ENCODE data around the gene PUSL1.

The PUSL1 gene

GRCh38 chr1:1279028-1279427, 29.4 kb upstream of the PUSL1 start:
- no peak for DNase-seq (ENCODE audit: low read depth, low spot score)

DNA sequence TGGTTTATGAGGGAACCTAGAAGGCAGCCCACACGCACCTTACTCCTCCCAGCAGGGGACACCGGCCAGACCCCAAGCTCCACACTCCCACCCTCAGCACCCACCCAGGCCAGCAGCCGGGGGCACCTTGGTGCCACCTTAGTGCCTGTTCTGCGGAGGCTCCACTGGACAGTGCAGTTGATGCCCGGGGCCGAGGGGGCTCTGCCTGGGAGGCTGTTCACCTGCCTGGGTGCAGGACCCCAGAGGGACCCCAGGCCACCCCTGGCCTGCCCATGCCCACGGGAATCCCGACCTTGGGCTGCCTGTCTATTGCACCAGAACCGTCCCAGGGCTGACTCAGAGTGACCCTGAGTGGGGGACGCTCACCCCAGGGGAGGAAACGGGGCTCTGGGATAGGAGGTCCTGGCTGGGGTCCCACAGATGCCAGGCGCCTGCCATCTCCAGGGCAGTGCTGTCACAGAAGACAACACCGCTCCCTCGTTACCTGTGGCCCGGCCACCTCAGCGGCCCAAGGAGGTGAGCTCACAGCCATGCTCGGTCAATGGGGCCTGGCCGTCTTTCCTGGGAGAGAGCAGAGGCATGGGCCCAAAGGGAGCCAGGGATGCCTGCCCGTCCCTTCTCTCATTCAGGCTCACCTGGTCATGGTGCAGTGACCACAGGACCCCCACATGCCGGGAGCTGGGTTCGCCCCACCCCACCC, 27.5 kb upstream of the PUSL1 start:
- no peak for DNase-seq (ENCODE audit: low read depth, low spot score)

- peak; percentile 62 for DNase-seq (ENCODE audit: low read depth, low spot score)
These were observed 26.7 kb upstream of the PUSL1 start for GRCh38 chr1:1281533-1282321.

GRCh38 chr1:1282998-1283397, 25.4 kb upstream of the PUSL1 start:
- DNase-seq (ENCODE audit: low read depth, low spot score) = peak; percentile 47

GRCh38 chr1:1283821-1284220, 24.6 kb upstream of the PUSL1 start:
- DNase-seq (ENCODE audit: low read depth, low spot score) = peak; percentile 34

GRCh38 chr1:1284221-1285101, 23.9 kb upstream of the PUSL1 start:
- no peak for DNase-seq (ENCODE audit: low read depth, low spot score)

DNA sequence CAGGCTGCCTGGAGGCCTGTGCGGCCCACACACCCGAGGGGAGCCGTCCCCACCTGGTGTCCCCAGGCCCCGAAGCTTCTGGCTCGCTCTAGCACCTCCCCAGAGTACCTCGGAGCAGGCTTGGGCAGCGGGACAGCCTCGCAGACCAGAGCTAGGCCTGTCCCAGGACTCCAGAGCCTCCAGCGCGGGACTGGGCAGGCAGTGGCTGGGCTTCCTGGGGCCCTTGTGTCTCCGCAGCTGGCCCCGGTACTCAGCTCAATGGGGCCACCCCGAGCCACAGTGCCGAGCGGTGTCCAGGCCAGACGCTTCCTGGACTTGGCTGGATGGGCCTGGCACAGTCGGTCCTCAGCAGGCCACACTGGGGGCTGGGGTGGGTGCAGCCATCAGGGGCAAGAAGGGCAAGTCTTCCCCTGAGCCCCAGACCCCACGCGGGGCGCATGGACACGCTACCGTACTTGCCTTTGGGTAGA, 23.3 kb upstream of the PUSL1 start:
- DNase-seq (ENCODE audit: low read depth, low spot score) = no peak

DNA sequence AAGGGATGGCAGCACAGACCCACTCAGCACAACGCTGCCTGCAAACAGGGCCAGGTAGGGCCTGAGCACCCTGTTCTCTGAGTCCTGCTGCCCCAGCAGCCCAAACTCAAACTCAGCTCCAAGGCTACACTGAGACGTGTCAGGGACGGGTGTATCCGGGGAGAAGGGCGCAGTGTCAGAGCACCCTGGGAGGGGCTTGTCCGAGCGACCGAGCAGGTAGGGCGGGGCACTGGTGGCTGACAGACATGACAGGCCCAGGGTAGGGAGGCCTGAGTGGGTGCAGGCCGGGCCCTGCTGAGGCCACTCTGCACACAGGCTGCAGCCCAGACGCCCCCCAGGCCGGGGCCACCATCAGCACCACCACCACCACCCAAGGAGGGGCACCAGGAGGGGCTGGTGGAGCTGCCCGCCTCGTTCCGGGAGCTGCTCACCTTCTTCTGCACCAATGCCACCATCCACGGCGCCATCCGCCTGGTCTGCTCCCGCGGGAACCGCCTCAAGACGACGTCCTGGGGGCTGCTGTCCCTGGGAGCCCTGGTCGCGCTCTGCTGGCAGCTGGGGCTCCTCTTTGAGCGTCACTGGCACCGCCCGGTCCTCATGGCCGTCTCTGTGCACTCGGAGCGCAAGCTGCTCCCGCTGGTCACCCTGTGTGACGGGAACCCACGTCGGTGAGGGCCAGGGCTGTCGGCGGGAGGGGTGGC, 22.6 kb upstream of the PUSL1 start:
- DNase-seq (ENCODE audit: low read depth, low spot score) = no peak

GRCh38 chr1:1286313-1287261, 21.8 kb upstream of the PUSL1 start:
- no peak for DNase-seq (ENCODE audit: low read depth, low spot score)

- DNase-seq (ENCODE audit: low read depth, low spot score) = no peak
These were observed 20.9 kb upstream of the PUSL1 start for GRCh38 chr1:1287288-1288110.

GRCh38 chr1:1290238-1290731, 18.1 kb upstream of the PUSL1 start:
- DNase-seq (ENCODE audit: low read depth, low spot score) = peak; percentile 80

DNA sequence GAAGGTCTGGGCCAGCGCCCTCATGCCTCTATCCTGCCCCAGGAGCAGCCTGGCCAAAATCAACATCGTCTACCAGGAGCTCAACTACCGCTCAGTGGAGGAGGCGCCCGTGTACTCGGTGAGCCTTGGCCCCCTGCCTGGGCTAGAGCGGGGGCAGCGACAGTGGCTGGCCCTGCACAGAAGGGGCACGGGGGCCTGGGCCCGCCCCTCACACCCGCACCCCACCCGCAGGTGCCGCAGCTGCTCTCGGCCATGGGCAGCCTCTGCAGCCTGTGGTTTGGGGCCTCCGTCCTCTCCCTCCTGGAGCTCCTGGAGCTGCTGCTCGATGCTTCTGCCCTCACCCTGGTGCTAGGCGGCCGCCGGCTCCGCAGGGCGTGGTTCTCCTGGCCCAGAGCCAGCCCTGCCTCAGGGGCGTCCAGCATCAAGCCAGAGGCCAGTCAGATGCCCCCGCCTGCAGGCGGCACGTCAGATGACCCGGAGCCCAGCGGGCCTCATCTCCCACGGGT, 17.3 kb upstream of the PUSL1 start:
- peak; percentile 38 for DNase-seq (ENCODE audit: low read depth, low spot score)

GRCh38 chr1:1291548-1292441, 16.6 kb upstream of the PUSL1 start:
- peak; percentile 56 for DNase-seq (ENCODE audit: low read depth, low spot score)

DNA sequence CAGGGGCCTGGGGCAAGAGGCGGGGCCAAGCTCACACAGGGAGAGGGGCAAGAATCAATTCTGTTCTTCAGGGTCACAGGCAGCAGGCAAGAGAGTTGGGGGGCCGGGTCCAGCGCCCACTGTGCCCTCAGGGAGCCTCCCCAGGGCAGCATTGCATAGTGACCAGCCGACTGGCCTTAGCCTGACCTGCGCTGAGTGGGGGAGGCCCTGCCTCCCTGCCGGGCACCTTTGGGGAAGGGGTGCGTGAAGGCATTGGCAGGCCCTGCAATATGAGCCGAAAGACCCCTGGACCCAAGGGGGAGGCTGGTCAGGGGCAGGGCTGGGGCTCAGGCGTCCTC, 16.0 kb upstream of the PUSL1 start:
- no peak for DNase-seq (ENCODE audit: low read depth, low spot score)

DNA sequence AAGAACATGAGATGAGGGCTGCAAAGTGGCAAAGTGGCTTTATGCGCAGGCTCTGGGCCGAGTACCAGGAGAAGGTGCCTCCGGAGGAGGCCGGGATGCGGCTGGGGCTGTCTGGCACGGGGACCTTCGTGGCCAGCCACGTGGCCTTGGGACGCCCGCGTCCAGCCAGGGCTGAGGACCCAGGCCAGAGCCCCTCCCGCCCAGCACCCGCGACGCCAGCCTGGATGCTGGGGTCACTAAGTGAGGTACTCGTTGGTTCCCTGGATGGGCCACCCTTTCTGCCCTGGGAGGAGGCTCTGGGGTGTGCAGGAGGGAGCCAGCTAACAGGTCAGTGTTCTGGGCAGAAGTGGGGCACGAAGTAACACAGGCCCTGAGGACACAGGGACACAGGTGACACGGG, 15.5 kb upstream of the PUSL1 start:
- DNase-seq (ENCODE audit: low read depth, low spot score) = no peak

- no peak for DNase-seq (ENCODE audit: low read depth, low spot score)
These were observed 14.8 kb upstream of the PUSL1 start for GRCh38 chr1:1293263-1294249.

All from astrocyte of the hippocampus (primary cell).